NT2/D1 (cell line): ENCODE results near the gene CRYGB.

Experiments
- SUZ12 ChIP-seq: IDR thresholded peaks from 2 replicates; pipeline ENCODE4 v1.6.1; 2011; ENCODE audit not compliant: insufficient read length, insufficient read depth; ENCODE audit errors: extremely low read depth
- YY1 ChIP-seq: IDR thresholded peaks from 2 replicates; pipeline ENCODE4 v1.6.1; 2011; ENCODE audit not compliant: insufficient read length, insufficient read depth
- ZNF274 ChIP-seq: IDR thresholded peaks from 2 replicates; pipeline ENCODE4 v1.6.1; 2011; ENCODE audit warnings: mild to moderate bottlenecking, low read depth, low read length

GRCh38 chr2:208163489-208163888 is 17.5 kb upstream of the CRYGB start, which contains the start of gene CRYGA:
- no peak for TF ChIP-seq ZNF274
- no peak for TF ChIP-seq YY1
- no peak for TF ChIP-seq SUZ12
